ENCODE measurements around the gene LGR4. TPM values are rescaled to one million over a fixed set of nuclear protein-coding genes. Genes with fewer than 3 reads are reported as not detected.

LGR4 gene
- total RNA-seq, 1 donor from 2014 or later, result 36.2 TPM

DNA sequence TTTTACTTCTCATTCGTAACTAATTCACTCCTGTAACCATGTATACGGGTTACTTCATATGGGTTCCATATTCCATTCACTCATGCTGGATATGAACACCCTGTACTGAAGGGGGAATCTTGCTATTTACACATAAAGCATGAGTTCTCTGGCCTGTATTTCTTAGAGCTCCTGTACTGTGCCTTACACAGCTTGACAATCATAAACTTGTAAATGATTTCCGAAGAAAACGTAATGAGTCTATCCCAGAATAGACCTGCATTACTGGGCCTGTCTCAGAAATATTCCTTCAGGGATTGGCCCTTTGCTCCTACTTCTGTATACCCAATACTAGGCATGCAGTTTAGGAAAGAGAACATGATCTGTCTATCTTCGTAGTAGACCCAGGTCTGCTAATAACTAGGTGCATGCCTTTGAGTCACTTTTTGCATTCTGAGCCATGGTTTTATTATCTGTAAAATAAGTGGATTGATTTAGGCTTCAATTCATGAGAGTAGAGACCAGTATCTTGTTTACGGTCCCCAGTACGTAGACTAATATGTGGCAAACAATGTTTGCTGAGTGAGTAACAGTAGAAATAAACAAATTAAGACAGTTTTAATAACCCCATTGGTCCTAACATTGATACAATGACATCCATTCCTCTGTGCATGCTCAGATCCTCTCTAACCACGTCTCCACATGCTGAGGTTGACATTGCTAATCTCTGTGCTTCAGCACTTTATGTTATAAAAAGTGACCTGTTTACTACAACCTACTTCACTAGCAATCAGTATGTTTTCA, 110.8 kb downstream of the LGR4 start:
- Mint-ChIP-seq H3K4me3 (ENCODE audit: unreplicated experiment) (peak overlapping the region; percentile 88), H3K36me3 (ENCODE audit: low read depth) (no peaks in the 10 kb centered on the region), H3K4me1 (ENCODE audit: low read depth) (peaks cover 21% of the 10 kb centered on the region), H3K9me3 (ENCODE audit: low read depth) (no peaks in the 10 kb centered on the region), H3K27me3 (ENCODE audit: low read depth) (no peaks in the 10 kb centered on the region), H3K27ac (ENCODE audit: unreplicated experiment) (no peak overlapping the region)
- no peak for TF ChIP-seq CTCF (IDR thresholded peaks at IDR 0.05)
- no peak for DNase-seq (ENCODE audit: low spot score)

- H3K4me1 Mint-ChIP-seq (ENCODE audit: low read depth), result peaks cover 19% of the 10 kb centered on the region
Observed at GRCh38 chr11:27358296-27358695, 114.3 kb downstream of the LGR4 start.

DNA sequence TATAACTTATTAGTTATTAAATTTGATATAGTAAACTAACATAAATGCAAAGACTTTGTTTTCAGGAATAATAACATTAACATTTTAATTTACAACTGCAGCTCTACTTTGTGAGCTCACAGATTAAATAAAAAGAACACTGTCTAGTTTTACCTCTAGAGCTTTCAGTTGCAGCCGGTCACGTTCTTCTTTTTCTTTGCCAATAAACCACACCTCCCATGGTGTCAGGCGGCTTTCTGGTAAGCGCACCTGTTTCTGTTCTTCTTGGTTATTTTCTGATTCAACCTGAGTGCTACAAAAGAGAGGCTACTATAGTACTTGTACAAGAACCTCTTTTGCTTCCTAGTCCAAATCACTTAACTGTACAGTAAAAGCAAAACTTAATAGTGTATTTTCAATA, 115.3 kb downstream of the LGR4 start:
- Mint-ChIP-seq H3K27ac (ENCODE audit: unreplicated experiment) (no peak overlapping the region), H3K4me3 (ENCODE audit: unreplicated experiment) (no peak overlapping the region), H3K27me3 (ENCODE audit: low read depth) (no peaks in the 10 kb centered on the region), H3K4me1 (ENCODE audit: low read depth) (peaks cover 16% of the 10 kb centered on the region), H3K9me3 (ENCODE audit: low read depth) (no peaks in the 10 kb centered on the region), H3K36me3 (ENCODE audit: low read depth) (no peaks in the 10 kb centered on the region)
- no peak for DNase-seq (ENCODE audit: low spot score)
- TF ChIP-seq CTCF (IDR thresholded peaks at IDR 0.05), result no peak

More at GRCh38 chr11:27358296-27358695, 114.3 kb downstream of the LGR4 start:
- Mint-ChIP-seq H3K4me3 (ENCODE audit: unreplicated experiment) (no peak overlapping the region), H3K27me3 (ENCODE audit: low read depth) (no peaks in the 10 kb centered on the region), H3K9me3 (ENCODE audit: low read depth) (no peaks in the 10 kb centered on the region), H3K36me3 (ENCODE audit: low read depth) (no peaks in the 10 kb centered on the region), H3K27ac (ENCODE audit: unreplicated experiment) (no peak overlapping the region)
- DNase-seq (ENCODE audit: low spot score), result no peak
- no peak for TF ChIP-seq CTCF (IDR thresholded peaks at IDR 0.05)

GRCh38 chr11:27356624-27357222, 115.9 kb downstream of the LGR4 start:
- H3K9me3 Mint-ChIP-seq (ENCODE audit: low read depth), result no peaks in the 10 kb centered on the region
- no peak overlapping the region for H3K27ac Mint-ChIP-seq (ENCODE audit: unreplicated experiment)
- DNase-seq (ENCODE audit: low spot score), result no peak
- no peak overlapping the region for H3K4me3 Mint-ChIP-seq (ENCODE audit: unreplicated experiment)
- H3K27me3 Mint-ChIP-seq (ENCODE audit: low read depth), result no peaks in the 10 kb centered on the region
- peaks cover 13% of the 10 kb centered on the region for H3K4me1 Mint-ChIP-seq (ENCODE audit: low read depth)
- no peak for TF ChIP-seq CTCF (IDR thresholded peaks at IDR 0.05)
- H3K36me3 Mint-ChIP-seq (ENCODE audit: low read depth), result no peaks in the 10 kb centered on the region

DNA sequence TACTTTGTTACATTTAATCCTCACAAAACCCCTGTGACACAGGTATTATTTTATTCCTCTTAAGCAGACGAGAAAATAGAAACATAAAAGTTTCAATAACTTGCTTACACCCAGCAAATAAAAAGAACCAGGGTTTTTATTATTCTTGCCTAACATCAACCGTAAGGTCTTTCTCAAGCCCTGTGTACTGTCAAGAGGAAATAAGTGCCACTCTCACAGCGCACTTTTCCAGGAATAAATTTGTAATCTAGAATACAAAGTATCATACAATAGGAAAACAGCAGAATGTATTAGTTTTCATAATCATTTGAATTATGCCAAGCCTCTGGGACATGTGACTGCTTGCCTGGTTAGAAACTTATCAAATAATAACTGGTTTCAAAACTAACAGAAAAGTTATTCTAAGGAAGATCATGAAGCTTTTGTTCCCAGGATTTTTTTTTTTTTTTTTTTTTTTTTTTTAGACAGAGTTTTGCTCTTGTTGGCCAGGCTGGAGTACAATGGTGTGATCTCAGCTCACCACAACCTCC, 117.0 kb downstream of the LGR4 start:
- no peaks in the 10 kb centered on the region for H3K36me3 Mint-ChIP-seq (ENCODE audit: low read depth)
- H3K4me1 Mint-ChIP-seq (ENCODE audit: low read depth), result peaks cover 24% of the 10 kb centered on the region
- no peak overlapping the region for H3K4me3 Mint-ChIP-seq (ENCODE audit: unreplicated experiment)
- TF ChIP-seq CTCF (IDR thresholded peaks at IDR 0.05), result no peak
- H3K27ac Mint-ChIP-seq (ENCODE audit: unreplicated experiment), result no peak overlapping the region
- no peaks in the 10 kb centered on the region for H3K27me3 Mint-ChIP-seq (ENCODE audit: low read depth)
- H3K9me3 Mint-ChIP-seq (ENCODE audit: low read depth), result no peaks in the 10 kb centered on the region
- DNase-seq (ENCODE audit: low spot score), result no peak

Data from chondrocyte (in vitro differentiated cells).